Thymus (tissue), 11 donors: ENCODE results near the gene HOXA4. TPM values are rescaled to one million over a fixed set of nuclear protein-coding genes. Genes with fewer than 3 reads are reported as not detected.

ENCODE experiments used
- DNase-seq, 9 donors: peaks; one replicate each; pipeline ENCODE4 v3.0.0-alpha.2; 2013; ENCODE audit warnings: low spot score in 9 of 9, low read depth in 6 of 9, missing footprints in 1 of 9
- H3K27ac ChIP-seq, 2 donors: one replicate each; pipeline ENCODE4 v1.5.1; 2013; ENCODE audit warnings: control low read depth in 1 of 2, low read depth in 1 of 2, low read length in 1 of 2, mild to moderate bottlenecking in 1 of 2, moderate library complexity in 1 of 2
- H3K27me3 ChIP-seq, 2 donors: one replicate each; pipeline ENCODE4 v1.5.1; 2013; ENCODE audit warnings: low read length in 1 of 2; ENCODE audit not compliant: control insufficient read depth in 2 of 2, insufficient read depth in 1 of 2
- H3K36me3 ChIP-seq, 2 donors: one replicate each; pipeline ENCODE4 v1.5.1; 2013; ENCODE audit warnings: low read length in 1 of 2, mild to moderate bottlenecking in 1 of 2, moderate library complexity in 1 of 2; ENCODE audit not compliant: control insufficient read depth in 2 of 2, insufficient read depth in 2 of 2
- H3K4me1 ChIP-seq, 2 donors: one replicate each; pipeline ENCODE4 v1.5.1; 2013; ENCODE audit warnings: low read length in 2 of 2; ENCODE audit not compliant: control insufficient read depth in 2 of 2, insufficient read depth in 2 of 2
- H3K4me3 ChIP-seq, 2 donors: one replicate each; pipeline ENCODE4 v1.5.1; 2013; ENCODE audit warnings: low read length in 2 of 2, control low read depth in 1 of 2, mild to moderate bottlenecking in 1 of 2
- H3K9me3 ChIP-seq, 2 donors: one replicate each; pipeline ENCODE4 v1.5.1; 2013; ENCODE audit warnings: low read length in 1 of 2, mild to moderate bottlenecking in 1 of 2; ENCODE audit not compliant: control insufficient read depth in 2 of 2, insufficient read depth in 1 of 2
- WGBS: extraction: QIAGEN DNeasy Blood & Tissue Kit; methylation state at CpG from one replicate; pipeline ENCODE4 v1.1.7; 2013; 5-methylcytosine and 5-hydroxymethylcytosine counted together
- polyA plus RNA-seq: library from polyadenylated mRNA; stranded (reverse); fragments of 200-250 nt; gene quantifications from one replicate; pipeline ENCODE4 v1.2.3, GENCODE V29; 2013
- total RNA-seq: library from RNA; stranded (reverse); fragments of 120-200 nt; gene quantifications from one replicate; pipeline ENCODE4 v1.2.4, GENCODE V29; 2013
- donor health status: healthy.

Gene HOXA4
- total and polyA plus RNA-seq, 2 donors, result 0.42 to 3.0 TPM

GRCh38 chr7:27116962-27117886 lies 13.3 kb downstream of the HOXA4 start:
- Histone ChIP-seq H3K36me3 (no peaks in the 10 kb centered on the region), H3K4me1 (peaks cover 0 to 4% of the 10 kb centered on the region in 2 donors), H3K27me3 (peaks cover 0 to 56% of the 10 kb centered on the region in 2 donors), H3K4me3 (peak overlapping the region in 1 of 2 donors; percentile 27), H3K9me3 (no peaks in the 10 kb centered on the region), H3K27ac (peak overlapping the region; percentile 61 to 71)
- WGBS, result 94% methylated on average over 12 of the region's 12 CpGs
- no peak for DNase-seq

GRCh38 chr7:27116031-27116961 lies 14.3 kb downstream of the HOXA4 start:
- Histone ChIP-seq H3K27me3 (peaks cover 0 to 61% of the 10 kb centered on the region in 2 donors), H3K9me3 (no peaks in the 10 kb centered on the region), H3K4me1 (peaks cover 0 to 4% of the 10 kb centered on the region in 2 donors), H3K4me3 (peak overlapping the region; percentile 15 to 32), H3K27ac (peak overlapping the region; percentile 36 to 71), H3K36me3 (no peaks in the 10 kb centered on the region)
- DNase-seq, result no peak
- 93% methylated on average over 20 of the region's 20 CpGs for WGBS

GRCh38 chr7:27115221-27116026 lies 15.1 kb downstream of the HOXA4 start:
- H3K4me1 ChIP-seq, result peaks cover 0 to 4% of the 10 kb centered on the region in 2 donors
- H3K27ac ChIP-seq, result peak overlapping the region; percentile 51 to 58
- H3K4me3 ChIP-seq, result peak overlapping the region; percentile 14 to 32
- 89% methylated on average over 45 of the region's 45 CpGs for WGBS
- no peaks in the 10 kb centered on the region for H3K36me3 ChIP-seq
- H3K9me3 ChIP-seq, result no peaks in the 10 kb centered on the region
- H3K27me3 ChIP-seq, result peaks cover 0 to 70% of the 10 kb centered on the region in 2 donors
- no peak for DNase-seq

GRCh38 chr7:27114881-27115220 lies 15.7 kb downstream of the HOXA4 start:
- H3K9me3 ChIP-seq, result no peaks in the 10 kb centered on the region
- 92% methylated on average over 6 of the region's 6 CpGs for WGBS
- no peak for DNase-seq
- peaks cover 0 to 72% of the 10 kb centered on the region in 2 donors for H3K27me3 ChIP-seq
- peak overlapping the region in 1 of 2 donors; percentile 32 for H3K4me3 ChIP-seq
- H3K36me3 ChIP-seq, result no peaks in the 10 kb centered on the region
- peak overlapping the region; percentile 51 to 55 for H3K27ac ChIP-seq
- H3K4me1 ChIP-seq, result peaks cover 0 to 4% of the 10 kb centered on the region in 2 donors

- Histone ChIP-seq H3K27me3 (peaks cover 0 to 72% of the 10 kb centered on the region in 2 donors), H3K4me1 (peaks cover 0 to 8% of the 10 kb centered on the region in 2 donors), H3K36me3 (no peaks in the 10 kb centered on the region), H3K4me3 (peak overlapping the region; percentile 26 to 31), H3K9me3 (no peaks in the 10 kb centered on the region), H3K27ac (peak overlapping the region; percentile 68 to 80)
- no peak for DNase-seq
- 91% methylated on average over 26 of the region's 26 CpGs for whole genome bisulfite sequencing
These were observed 16.4 kb downstream of the HOXA4 start for GRCh38 chr7:27113991-27114769.

- Histone ChIP-seq H3K4me3 (peak overlapping the region; percentile 31 to 40), H3K27me3 (peaks cover 0 to 79% of the 10 kb centered on the region in 2 donors), H3K36me3 (no peaks in the 10 kb centered on the region), H3K4me1 (peaks cover 0 to 8% of the 10 kb centered on the region in 2 donors), H3K27ac (peak overlapping the region; percentile 71 to 88), H3K9me3 (no peaks in the 10 kb centered on the region)
- 87% methylated on average over 57 of the region's 57 CpGs for WGBS
- DNase-seq, result no peak
These were observed 17.3 kb downstream of the HOXA4 start for GRCh38 chr7:27112955-27113949.

GRCh38 chr7:27112361-27112760 lies 18.2 kb downstream of the HOXA4 start:
- peaks cover 0 to 8% of the 10 kb centered on the region in 2 donors for H3K4me1 ChIP-seq
- WGBS, result 91% methylated on average over 4 of the region's 4 CpGs
- DNase-seq, result no peak
- H3K36me3 ChIP-seq, result no peaks in the 10 kb centered on the region
- H3K27me3 ChIP-seq, result peaks cover 0 to 84% of the 10 kb centered on the region in 2 donors
- H3K27ac ChIP-seq, result peak overlapping the region in 1 of 2 donors; percentile 70
- no peaks in the 10 kb centered on the region for H3K9me3 ChIP-seq
- peak overlapping the region in 1 of 2 donors; percentile 40 for H3K4me3 ChIP-seq
